Activated T-helper 2 cell treated with anti-CD3 and anti-CD28 coated beads, Interferon-gamma antibody, Interleukin-2, Interleukin-4, amounts not matched to agents 10 μg/mL and 5 μg/mL and 100 μg/mL, durations not matched to agents 14 hours and 24 hours and 36 hours (primary cell): ENCODE results near the gene TAF3. TPM values are rescaled to one million over a fixed set of nuclear protein-coding genes. Genes with fewer than 3 reads are reported as not detected.
A peak's percentile ranks its signal among the peaks of the same experiment; 100 is the strongest.

Experiments used
- DNase-seq: peaks from one replicate; pipeline ENCODE4 v3.0.0; 2021; ENCODE audit warnings: low spot score
- H3K27ac Mint-ChIP-seq: one replicate; pipeline ENCODE4 v1.8.0; 2021; ENCODE audit warnings: mixed read lengths
- H3K27me3 Mint-ChIP-seq: one replicate; pipeline ENCODE4 v1.8.0; 2021; ENCODE audit warnings: low read depth, mixed read lengths
- H3K36me3 Mint-ChIP-seq: one replicate; pipeline ENCODE4 v1.8.0; 2021; ENCODE audit warnings: low read depth, mixed read lengths
- H3K4me1 Mint-ChIP-seq: one replicate; pipeline ENCODE4 v1.8.0; 2021; ENCODE audit warnings: low read depth, mixed read lengths
- H3K4me3 Mint-ChIP-seq: one replicate; pipeline ENCODE4 v1.8.0; 2021; ENCODE audit warnings: low read depth, mild to moderate bottlenecking, moderate library complexity, mixed read lengths
- H3K9me3 Mint-ChIP-seq: one replicate; pipeline ENCODE4 v1.8.0; 2021; ENCODE audit warnings: mixed read lengths
- intact Hi-C: fragments of 100-400 bp; cut with micrococcal nuclease; formaldehyde crosslinking; loops from one replicate; pipeline ENCODE4 v1.15.1; 2023
- total RNA-seq: library from RNA; stranded (reverse); gene quantifications from 2 replicates; pipeline ENCODE4 v1.2.3, GENCODE V29; 2022

TAF3 gene
- total RNA-seq, 1 donor from 2014 or later = 17.4 TPM

GRCh38 chr10:8053446-8054243 is 235.3 kb downstream of the TAF3 start:
- Mint-ChIP-seq H3K27ac (peak overlapping the region; percentile 95), H3K36me3 (peaks cover 79% of the 10 kb centered on the region), H3K4me3 (peak overlapping the region; percentile 89), H3K9me3 (no peaks in the 10 kb centered on the region), H3K4me1 (peaks cover 13% of the 10 kb centered on the region), H3K27me3 (no peaks in the 10 kb centered on the region)
- intact Hi-C loops = loop anchor here (1.0 to 10.0 kb wide), 7 partner anchors 12 to 1999 kb away; no protein-coding TSS in a partner anchor
- DNase-seq = peak; percentile 89

GRCh38 chr10:8054244-8054493 is 235.9 kb downstream of the TAF3 start:
- H3K4me1 Mint-ChIP-seq = peaks cover 17% of the 10 kb centered on the region
- H3K27me3 Mint-ChIP-seq = no peaks in the 10 kb centered on the region
- intact Hi-C loops = loop anchor here (1.0 to 10.0 kb wide), 7 partner anchors 11 to 1999 kb away; no protein-coding TSS in a partner anchor
- H3K27ac Mint-ChIP-seq = peak overlapping the region; percentile 95
- no peaks in the 10 kb centered on the region for H3K9me3 Mint-ChIP-seq
- H3K36me3 Mint-ChIP-seq = peaks cover 79% of the 10 kb centered on the region
- H3K4me3 Mint-ChIP-seq = peak overlapping the region; percentile 89
- DNase-seq = no peak

GRCh38 chr10:8054494-8055407 is 236.4 kb downstream of the TAF3 start, which contains the start of gene GATA3:
Gene GATA3 (plus strand): TSS chr10:8054688. CDS start chr10:8055656, 968 bp downstream.
- Mint-ChIP-seq H3K27ac (peak within 1 kb of the TSS; percentile 99), H3K4me3 (peak within 1 kb of the TSS; percentile 97), H3K36me3 (peaks cover 84% of the 10 kb centered on the region), H3K9me3 (no peaks in the 10 kb centered on the region), H3K4me1 (peaks cover 20% of the 10 kb centered on the region), H3K27me3 (no peaks in the 10 kb centered on the region)
- peak; percentile 89 for DNase-seq
- intact Hi-C loops = loop anchor here (1.0 to 10.0 kb wide), 7 partner anchors 11 to 2000 kb away; no protein-coding TSS in a partner anchor

GRCh38 chr10:8055420-8056349 is 237.4 kb downstream of the TAF3 start:
- Mint-ChIP-seq H3K36me3 (peaks cover 85% of the 10 kb centered on the region), H3K27me3 (no peaks in the 10 kb centered on the region), H3K27ac (peak overlapping the region; percentile 94), H3K4me1 (peaks cover 29% of the 10 kb centered on the region), H3K9me3 (no peaks in the 10 kb centered on the region), H3K4me3 (peak overlapping the region; percentile 92)
- intact Hi-C loops = loop anchor here (10.0 kb wide), 1 partner anchor 2001 kb away; no protein-coding TSS in a partner anchor
- peak; percentile 41 for DNase-seq

GRCh38 chr10:8056378-8056777 is 238.1 kb downstream of the TAF3 start:
- Mint-ChIP-seq H3K9me3 (no peaks in the 10 kb centered on the region), H3K27ac (peak overlapping the region; percentile 94), H3K4me1 (peaks cover 32% of the 10 kb centered on the region), H3K36me3 (peaks cover 91% of the 10 kb centered on the region), H3K27me3 (no peaks in the 10 kb centered on the region), H3K4me3 (peak overlapping the region; percentile 92)
- intact Hi-C loops = loop anchor here (10.0 kb wide), 1 partner anchor 2002 kb away; no protein-coding TSS in a partner anchor
- DNase-seq = no peak

GRCh38 chr10:8056871-8057331 is 238.6 kb downstream of the TAF3 start:
- intact Hi-C loops = loop anchor here (1.0 to 10.0 kb wide), 2 partner anchors 8 to 2002 kb away; no protein-coding TSS in a partner anchor
- Mint-ChIP-seq H3K4me3 (peak overlapping the region; percentile 92), H3K27me3 (no peaks in the 10 kb centered on the region), H3K27ac (peak overlapping the region; percentile 94), H3K9me3 (no peaks in the 10 kb centered on the region), H3K36me3 (peaks cover 94% of the 10 kb centered on the region), H3K4me1 (peaks cover 35% of the 10 kb centered on the region)
- DNase-seq = peak; percentile 57

GRCh38 chr10:8057636-8058273 is 239.4 kb downstream of the TAF3 start:
- Mint-ChIP-seq H3K4me1 (peaks cover 36% of the 10 kb centered on the region), H3K27ac (peak overlapping the region; percentile 94), H3K36me3 (peaks cover 94% of the 10 kb centered on the region), H3K9me3 (no peaks in the 10 kb centered on the region), H3K27me3 (no peaks in the 10 kb centered on the region), H3K4me3 (peak overlapping the region; percentile 92)
- intact Hi-C loops = loop anchor here (1.0 to 10.0 kb wide), 2 partner anchors 8 to 2003 kb away; no protein-coding TSS in a partner anchor
- DNase-seq = no peak

- peak overlapping the region; percentile 94 for H3K27ac Mint-ChIP-seq
- H3K4me3 Mint-ChIP-seq = peak overlapping the region; percentile 92
- no peak for DNase-seq
- no peaks in the 10 kb centered on the region for H3K27me3 Mint-ChIP-seq
- peaks cover 38% of the 10 kb centered on the region for H3K4me1 Mint-ChIP-seq
- intact Hi-C loops = loop anchor here (10.0 kb wide), 1 partner anchor 2004 kb away; no protein-coding TSS in a partner anchor
- no peaks in the 10 kb centered on the region for H3K9me3 Mint-ChIP-seq
- peaks cover 96% of the 10 kb centered on the region for H3K36me3 Mint-ChIP-seq
Observed at GRCh38 chr10:8058274-8059111, 240.2 kb downstream of the TAF3 start.

GRCh38 chr10:8059191-8059936 is 241.1 kb downstream of the TAF3 start:
- intact Hi-C loops = loop anchor here (10.0 kb wide), 1 partner anchor 2005 kb away; no protein-coding TSS in a partner anchor
- peaks cover 98% of the 10 kb centered on the region for H3K36me3 Mint-ChIP-seq
- H3K4me1 Mint-ChIP-seq = peaks cover 46% of the 10 kb centered on the region
- no peak for DNase-seq
- peak overlapping the region; percentile 92 for H3K4me3 Mint-ChIP-seq
- H3K27ac Mint-ChIP-seq = peak overlapping the region; percentile 94
- H3K9me3 Mint-ChIP-seq = no peaks in the 10 kb centered on the region
- H3K27me3 Mint-ChIP-seq = no peaks in the 10 kb centered on the region

- DNase-seq = peak; percentile 81
- Mint-ChIP-seq H3K27me3 (no peaks in the 10 kb centered on the region), H3K4me3 (peak overlapping the region; percentile 92), H3K36me3 (peaks cover 99% of the 10 kb centered on the region), H3K9me3 (no peaks in the 10 kb centered on the region), H3K4me1 (peaks cover 50% of the 10 kb centered on the region), H3K27ac (peak overlapping the region; percentile 94)
- intact Hi-C loops = loop anchor here (2.0 to 5.0 kb wide), 5 partner anchors 183 to 772 kb away; no protein-coding TSS in a partner anchor
Observed at GRCh38 chr10:8060010-8060703, 241.9 kb downstream of the TAF3 start.
